HG02642 (cell line): Measurements from ENCODE around the gene COG8.
"Not testable (repeated sequence)": the region's sequence is repeated elsewhere in the genome, so short reads cannot be mapped to it uniquely, and the experiment has no call there.

Source experiments
- ATAC-seq: cut with Tn5 transposase; IDR thresholded peaks from one replicate; pipeline ENCODE4 v1.9.1; 2021; ENCODE audit warnings: mild to moderate bottlenecking; ENCODE audit not compliant: unreplicated experiment, poor library complexity

Gene COG8, protein sequence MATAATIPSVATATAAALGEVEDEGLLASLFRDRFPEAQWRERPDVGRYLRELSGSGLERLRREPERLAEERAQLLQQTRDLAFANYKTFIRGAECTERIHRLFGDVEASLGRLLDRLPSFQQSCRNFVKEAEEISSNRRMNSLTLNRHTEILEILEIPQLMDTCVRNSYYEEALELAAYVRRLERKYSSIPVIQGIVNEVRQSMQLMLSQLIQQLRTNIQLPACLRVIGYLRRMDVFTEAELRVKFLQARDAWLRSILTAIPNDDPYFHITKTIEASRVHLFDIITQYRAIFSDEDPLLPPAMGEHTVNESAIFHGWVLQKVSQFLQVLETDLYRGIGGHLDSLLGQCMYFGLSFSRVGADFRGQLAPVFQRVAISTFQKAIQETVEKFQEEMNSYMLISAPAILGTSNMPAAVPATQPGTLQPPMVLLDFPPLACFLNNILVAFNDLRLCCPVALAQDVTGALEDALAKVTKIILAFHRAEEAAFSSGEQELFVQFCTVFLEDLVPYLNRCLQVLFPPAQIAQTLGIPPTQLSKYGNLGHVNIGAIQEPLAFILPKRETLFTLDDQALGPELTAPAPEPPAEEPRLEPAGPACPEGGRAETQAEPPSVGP

DNA sequence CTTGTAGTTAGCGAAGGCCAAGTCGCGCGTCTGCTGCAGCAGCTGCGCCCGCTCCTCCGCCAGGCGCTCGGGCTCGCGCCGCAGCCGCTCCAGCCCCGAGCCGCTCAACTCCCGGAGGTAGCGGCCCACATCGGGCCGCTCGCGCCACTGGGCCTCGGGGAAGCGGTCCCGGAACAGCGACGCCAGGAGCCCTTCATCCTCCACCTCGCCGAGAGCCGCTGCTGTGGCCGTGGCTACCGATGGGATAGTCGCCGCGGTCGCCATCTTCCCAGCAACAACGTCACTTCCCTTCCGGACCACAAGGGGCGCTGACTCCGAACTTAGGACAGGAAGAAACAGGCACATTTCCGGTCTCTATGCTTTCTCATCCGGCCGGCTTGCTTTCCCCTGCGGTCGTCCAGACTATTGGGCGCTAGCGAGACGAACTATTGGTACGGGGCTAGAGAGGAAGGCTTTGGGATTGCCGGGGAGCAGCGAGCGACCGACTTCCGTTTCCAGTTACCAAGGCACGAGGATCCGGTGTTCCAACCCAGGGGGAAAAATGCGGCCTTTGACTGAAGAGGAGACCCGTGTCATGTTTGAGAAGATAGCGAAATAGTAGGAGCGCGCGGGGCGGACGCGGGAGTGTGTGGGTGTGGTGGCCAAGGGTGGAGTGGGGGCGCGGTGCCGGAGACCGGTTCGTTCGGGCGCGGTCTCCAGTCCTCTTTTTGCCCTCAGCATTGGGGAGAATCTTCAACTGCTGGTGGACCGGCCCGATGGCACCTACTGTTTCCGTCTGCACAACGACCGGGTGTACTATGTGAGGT lies at the start of gene COG8, which contains the start of gene NIP7:
Gene COG8, minus strand, starts transcription at position 276 of the 806 bp plus-strand sequence. Its CDS starts 12 bp downstream, at position 264.
Gene NIP7, plus strand, starts transcription at position 484 of the 806 bp plus-strand sequence. Its CDS starts 58 bp downstream, at position 542.
- ATAC-seq, result peak; percentile 90

DNA sequence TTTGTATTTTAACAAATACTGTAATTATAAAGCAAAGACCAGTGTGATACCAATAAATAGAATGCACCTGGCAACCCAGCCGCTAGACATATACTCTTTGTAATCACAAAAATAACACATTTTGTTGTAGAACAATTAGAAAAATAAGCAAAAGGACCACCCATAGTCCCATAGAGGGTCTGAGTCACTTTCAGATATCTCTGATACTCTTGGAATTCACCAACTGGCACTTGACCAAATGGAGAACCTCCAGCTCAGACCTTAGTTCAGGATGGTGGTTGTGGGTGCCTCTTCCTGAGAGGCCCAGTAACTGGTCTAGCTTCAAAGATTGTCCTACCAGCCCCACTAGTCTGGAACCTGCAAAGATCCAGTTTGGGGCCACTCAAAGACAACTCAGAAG lies 47.2 kb upstream of the COG8 start:
- no peak for ATAC-seq

DNA sequence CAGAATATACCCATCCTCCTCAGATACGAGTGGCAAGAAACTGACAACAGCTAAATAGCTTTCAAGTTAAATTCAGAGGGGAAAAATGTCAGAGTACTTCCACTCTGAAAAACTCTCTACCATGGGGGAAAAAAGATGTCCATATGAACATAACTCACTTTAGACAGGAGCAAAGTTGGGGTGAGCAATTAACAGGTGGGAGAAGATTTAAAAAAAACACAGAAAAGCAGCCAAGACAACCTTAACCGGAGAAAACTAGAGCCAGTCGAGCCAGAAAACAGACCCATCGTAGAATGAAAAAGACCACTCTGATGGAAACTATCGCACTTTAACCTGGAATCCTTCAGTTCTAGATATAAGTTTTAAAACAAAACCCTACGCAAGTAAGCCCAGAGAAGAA lies 45.6 kb upstream of the COG8 start:
- ATAC-seq, result no peak

DNA sequence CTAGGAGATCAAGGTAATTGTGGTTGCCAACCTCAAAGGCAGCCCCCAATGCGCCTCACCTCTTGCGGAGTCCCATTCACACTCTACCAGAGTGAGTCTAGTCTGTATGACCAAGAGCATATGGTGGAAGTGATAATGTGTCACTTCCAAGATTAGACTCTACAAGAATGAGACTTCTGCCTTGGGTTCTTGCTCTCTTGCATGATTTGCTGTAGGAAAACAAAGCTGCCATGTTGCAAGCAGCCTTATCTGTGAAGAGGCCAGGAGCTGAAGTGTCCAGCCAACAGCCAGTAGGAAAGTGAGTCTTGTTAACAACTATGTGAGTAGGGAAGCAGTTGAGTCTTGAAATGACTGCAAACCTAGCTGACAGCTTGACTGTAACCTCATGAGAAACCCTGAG lies 43.1 kb upstream of the COG8 start:
- no peak for ATAC-seq

DNA sequence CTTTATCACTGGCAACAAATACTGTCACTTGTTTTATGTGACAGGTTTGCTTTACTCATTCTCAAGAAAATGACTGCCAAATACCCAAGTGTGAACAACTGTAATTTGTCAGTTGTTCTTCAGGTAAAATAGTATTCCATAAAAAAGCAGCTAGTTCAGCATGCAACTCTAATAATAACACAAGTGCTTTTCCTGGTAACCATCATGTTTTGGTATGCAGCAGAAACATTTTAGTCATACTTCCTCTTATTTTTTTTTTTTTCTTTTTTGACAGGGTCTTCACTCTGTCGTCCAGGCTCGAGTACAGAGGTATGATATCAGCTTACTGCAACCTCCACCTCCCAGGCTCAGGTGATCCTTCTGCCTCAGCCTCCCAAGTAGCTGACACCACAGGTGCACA lies 41.9 kb upstream of the COG8 start:
- no peak for ATAC-seq

DNA sequence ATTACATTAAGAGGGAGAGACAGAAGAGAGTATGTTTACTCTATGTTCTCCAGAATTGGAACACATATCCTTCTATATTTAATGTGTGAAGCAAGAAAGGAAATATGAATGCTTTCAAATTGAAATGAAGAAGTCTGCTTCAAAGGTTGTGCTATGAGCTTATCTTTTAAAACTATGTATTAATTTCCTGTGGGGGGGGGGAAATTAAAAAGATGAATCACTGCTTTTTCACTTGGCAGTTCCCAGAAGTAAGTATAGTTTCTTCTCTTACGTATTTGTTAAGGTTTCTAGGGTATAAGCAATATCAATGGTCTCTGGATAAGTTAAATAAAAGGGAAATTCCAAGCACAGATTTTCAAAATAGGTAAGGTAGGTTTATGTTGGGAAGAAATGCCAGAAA lies 39.4 kb upstream of the COG8 start:
- ATAC-seq, result no peak

DNA sequence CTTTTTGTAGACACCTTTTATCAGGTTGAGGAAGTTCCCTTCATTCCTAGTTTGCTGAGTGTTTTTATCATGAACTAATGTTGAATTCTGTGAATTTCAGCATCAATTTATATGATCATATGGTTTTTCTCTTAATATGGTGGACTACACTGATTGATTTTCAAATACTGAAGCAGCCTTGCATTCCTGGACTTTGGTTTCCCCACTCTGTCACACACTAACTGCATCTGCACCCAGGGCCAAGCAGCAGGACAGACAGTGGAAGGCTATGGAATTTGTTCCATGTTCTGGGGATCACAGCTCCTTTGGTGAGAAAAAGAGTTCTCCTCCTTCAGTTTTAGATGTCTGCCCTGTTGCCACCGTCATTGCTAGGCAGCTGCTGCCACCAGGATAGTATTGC lies 38.7 kb upstream of the COG8 start:
- ATAC-seq, result no peak

DNA sequence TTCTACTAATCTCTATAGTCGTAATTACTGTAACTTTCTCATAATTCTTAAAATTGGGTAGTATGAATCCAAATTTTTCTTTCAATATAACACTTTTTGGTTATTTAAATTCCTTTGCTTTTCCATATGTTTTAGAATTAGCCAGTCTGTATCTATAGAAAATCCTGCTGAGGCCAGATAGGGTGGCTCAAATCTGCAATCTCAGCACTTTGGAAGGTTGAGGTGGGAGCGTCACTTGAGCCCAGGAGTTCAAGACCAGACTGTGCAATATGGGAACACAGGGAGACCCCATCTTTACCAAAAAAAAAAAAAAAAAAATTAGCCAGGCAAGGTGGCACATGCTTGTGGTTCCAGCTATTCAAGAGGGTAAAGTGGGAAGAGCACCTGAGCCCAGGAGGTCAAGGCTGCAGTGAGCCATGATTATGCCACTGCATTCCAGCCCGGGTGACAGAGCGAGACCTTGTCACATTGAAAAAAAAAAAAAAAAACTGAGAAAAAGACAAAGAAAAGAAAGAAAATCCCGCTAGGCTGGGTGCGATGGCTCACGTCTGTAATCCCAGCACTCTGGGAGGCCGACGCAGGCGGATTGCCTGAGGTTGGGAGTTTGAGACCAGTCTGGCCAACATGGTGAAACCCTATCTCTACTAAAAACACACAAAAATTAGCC lies 37.2 kb upstream of the COG8 start:
- ATAC-seq, result no peak

DNA sequence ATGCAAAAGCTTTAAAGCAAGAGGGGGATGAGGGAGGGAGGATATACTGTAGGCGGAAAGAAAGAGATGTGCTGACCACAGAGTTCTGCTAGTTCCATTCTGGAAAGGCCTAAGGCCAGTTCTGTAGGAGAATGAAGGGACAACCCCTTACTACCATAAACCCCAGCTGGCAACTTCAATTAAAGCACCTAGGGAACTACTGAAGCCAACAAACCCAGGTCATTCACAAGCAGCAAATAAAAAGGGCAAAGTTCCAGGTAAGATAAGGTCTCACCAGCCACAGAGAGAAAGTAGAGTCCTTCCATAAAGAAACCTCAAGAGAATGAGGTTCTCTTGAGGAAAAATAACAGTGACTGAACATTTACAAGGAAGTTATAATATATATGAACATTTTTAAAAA lies 33.7 kb upstream of the COG8 start:
- ATAC-seq, result no peak

DNA sequence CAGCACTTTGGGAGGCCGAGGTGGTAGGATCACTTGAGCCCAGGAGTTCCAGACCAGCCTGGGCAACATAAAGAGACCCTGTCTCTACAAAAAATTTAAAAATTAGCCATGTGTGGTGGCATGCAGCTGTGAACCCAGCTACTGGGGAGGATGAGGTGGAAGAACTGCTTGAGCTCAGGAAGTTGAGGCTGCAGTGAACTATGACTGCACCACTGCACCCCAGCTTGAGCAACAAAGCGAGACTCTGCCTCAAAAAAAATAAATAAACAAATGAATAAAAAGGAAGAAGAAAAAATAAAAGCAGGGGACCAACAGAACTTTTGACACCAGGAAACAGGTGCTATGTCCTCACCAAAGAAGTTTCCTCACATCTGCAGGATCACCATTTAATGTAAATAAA lies 32.2 kb upstream of the COG8 start:
- no peak for ATAC-seq

DNA sequence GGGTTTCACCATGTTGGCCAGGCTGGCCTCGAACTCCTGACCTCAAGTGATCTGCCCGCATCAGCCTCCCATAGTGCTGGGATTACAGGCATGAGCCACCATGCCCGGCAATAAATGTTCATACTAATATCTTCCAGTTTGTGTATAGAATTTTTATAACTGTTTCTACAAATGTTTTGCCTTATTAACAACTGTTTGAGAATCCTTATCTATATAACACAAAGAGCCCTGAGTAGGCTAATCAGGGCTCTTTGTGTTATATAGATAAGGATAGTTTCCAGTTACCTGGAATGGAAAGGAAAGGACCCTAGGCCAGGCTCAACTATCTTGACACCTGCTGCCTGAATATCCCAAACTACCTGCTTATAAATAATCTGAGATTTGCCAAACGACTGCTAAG lies 29.5 kb upstream of the COG8 start:
- ATAC-seq, result no peak

DNA sequence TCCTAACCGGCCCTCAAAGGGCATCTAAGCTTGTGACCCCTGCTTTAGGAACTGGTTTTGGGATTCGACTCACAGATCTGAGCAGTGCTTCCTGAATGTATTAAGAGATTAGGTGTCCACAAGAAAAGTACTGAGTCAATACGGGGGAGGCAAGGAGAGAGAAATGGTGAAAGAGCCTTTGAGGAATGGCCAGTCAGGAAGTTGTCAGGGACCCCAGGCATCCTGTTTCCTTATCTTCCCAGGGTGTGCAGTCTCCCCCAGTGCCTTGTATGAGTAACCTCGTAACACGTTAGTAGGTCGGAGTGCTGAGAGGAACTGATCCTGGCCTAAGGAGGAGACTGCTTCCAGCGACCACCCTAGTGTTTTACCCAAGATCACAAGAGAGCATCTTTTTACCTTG lies 28.6 kb upstream of the COG8 start:
- no peak for ATAC-seq

DNA sequence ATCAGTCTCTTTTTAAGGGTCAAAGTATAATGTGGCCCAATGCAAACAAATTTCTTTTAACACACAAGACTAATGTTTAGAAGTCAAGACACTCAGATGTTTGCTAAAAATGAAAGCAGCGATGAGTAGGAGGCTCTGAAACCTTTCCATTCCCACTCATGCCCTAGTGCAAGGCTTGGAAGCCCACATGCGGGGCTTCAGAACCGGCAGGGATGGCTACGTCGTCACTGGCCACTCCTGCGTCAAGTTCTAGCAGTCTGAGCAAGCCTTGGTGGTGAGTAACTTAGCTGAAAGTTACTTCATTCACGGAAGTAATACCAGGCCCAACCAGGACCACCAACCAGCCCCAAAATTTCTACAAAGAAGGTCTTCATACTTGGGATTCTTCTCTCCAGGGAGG lies 27.1 kb upstream of the COG8 start:
- no peak for ATAC-seq

DNA sequence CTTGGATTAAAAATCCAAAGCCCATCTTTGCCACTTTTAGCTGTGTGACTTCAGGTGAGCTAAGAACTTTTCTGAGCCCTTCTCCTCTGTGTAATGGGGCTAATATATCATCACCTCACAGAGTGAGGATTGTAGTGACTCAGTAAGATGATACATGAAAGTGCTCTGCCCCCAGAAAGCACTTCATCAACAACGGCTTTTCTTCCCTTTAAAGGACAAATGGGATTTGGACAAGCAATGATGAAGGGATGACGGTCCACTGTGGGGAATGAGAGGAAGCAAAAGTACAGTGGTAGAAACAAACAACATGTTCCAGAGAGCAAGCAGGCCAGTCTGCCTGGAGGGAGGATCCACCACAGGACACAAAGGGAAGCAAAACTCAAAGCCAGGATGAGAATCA lies 26.5 kb upstream of the COG8 start:
- ATAC-seq, result no peak

DNA sequence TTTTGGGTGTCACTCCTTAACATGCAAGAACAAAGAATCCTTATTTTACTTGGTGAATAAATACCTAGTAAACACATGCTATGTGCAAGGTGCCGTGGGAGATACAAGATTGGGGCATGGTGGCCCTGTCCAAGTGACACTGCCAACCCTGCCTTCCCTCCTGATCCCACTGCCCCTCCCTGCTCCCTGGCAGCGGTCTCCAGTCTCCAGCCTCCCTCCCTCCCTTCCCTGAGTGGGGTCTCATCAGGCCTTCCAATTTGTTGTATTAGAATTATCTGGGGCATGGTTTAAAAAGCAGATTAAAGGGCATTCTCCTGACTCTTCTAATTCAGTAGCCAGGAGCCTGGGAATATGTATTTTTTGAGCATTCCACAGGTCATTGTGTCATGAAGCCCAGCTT lies 24.7 kb upstream of the COG8 start:
- ATAC-seq, result no peak

DNA sequence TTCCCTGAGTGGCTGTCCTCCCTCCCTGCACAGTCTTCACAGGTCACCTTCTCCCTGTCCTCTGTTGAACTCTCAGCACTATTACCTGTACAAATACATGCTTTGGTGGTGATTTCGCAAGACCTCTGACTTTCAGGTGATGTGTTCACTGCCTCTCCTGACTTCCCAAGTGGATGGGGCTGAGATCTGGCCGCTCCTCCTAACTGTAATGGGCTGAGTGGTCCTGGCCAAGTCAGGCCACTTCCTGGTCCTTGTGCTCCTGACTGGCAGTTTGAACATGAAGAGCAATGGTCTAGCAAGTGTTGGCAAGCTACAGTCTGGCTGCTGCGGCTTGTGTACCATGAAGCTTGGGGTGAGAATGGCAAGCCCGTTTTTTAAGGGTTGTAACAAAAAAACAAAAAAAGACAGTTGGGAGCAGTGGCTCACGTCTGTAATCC lies 23.9 kb upstream of the COG8 start:
- no peak for ATAC-seq

DNA sequence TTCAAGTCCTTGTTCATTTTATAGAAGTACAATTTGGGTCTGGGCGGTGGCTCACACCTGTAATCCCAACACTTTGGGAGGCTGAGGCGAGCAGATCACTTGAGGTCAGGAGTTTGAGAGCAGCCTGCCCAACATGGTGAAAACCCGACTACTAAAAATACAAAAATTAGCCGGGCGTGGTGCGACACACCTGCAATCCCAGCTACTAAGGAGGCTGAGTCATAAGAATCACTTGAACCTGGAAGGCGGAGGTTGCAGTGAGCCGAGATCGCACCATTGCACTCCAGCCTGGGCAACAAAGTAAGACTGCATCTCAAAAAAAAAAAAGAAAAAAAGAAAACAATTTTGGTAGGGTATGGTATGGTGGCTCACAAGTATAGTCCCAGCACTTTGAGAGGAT lies 20.7 kb upstream of the COG8 start:
- not testable (repeated sequence) for ATAC-seq

DNA sequence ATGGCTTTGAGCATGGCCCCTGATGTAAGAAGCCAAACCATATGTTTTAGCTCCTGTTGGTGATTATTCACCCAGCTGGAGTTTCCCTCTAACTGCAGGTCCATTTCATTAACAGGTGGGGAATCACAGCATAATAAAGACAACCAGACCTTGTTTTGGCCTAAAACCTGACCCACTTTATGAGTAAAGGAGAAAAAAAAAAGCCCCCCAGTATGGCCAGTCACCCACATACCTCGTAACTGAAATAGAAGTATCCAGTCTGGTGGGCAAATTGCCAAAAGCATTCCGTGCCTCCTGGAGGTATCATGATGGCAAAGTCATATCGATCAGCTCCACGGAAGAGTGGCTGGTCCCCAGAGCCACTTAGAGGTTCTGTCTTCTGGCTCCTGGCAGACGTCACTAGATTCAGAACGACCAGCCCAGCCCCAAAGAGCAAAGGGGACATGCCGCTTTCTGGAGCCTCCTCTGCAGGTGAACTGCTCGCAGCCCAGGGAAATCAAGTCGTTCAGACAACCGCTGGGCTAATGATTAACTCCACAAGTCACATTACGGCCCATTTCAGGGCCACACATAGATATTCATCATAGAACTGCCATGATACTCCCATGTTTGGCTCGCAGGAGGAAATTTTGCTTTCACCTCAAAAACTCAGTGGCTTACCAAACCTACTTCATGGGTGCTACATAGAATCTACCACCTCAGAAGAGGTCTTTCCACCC lies 12.1 kb upstream of the COG8 start, which contains the start of gene TMED6:
Gene TMED6, minus strand, starts transcription at position 478 of the 719 bp plus-strand sequence. Its CDS starts 33 bp downstream, at position 445.
- ATAC-seq, result no peak

DNA sequence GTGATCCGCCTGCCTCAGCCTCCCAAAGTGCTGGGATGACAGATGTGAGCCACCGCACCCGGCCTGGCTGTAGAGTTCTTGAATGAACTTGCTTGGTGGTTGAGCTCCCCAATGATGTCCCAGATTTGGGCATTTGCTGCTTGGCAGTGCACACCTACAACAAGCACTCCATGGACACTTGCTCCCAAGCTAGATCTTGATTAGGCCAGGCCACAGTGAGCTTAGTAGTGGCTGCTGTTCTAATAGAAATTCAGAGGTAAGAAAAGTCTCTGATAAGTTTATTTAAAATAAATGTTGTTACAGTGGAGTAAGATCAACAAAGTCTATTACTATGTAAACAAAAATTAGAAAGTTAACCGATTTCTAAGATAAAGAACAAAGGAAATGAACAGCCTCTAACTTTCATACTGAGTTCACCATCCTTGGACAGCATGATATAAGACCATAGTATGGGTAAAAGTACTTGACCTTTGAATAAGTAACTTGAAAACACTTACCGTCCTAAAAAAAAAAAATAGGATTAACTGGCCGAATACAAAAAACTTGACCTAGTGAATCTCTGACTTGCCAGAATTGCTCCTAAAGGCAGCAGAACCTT lies 11.3 kb upstream of the COG8 start:
- no peak for ATAC-seq
